Stimulated activated CD8-positive, alpha-beta memory T cell treated with anti-CD3 and anti-CD28 coated beads, Interleukin-2, amount 100 ng/mL, for 48 hours (primary cell): Measurements from ENCODE around the gene CT45A7.
"Not testable (repeated sequence)": the region's sequence is repeated elsewhere in the genome, so short reads cannot be mapped to it uniquely, and the experiment has no call there.

Experiments
- DNase-seq, 2 donors: peaks; one replicate each; pipeline ENCODE4 v3.0.0-alpha.2; 2020; ENCODE audit warnings: low read depth in 2 of 2

CT45A7 gene, protein sequence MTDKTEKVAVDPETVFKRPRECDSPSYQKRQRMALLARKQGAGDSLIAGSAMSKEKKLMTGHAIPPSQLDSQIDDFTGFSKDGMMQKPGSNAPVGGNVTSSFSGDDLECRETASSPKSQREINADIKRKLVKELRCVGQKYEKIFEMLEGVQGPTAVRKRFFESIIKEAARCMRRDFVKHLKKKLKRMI

DNA sequence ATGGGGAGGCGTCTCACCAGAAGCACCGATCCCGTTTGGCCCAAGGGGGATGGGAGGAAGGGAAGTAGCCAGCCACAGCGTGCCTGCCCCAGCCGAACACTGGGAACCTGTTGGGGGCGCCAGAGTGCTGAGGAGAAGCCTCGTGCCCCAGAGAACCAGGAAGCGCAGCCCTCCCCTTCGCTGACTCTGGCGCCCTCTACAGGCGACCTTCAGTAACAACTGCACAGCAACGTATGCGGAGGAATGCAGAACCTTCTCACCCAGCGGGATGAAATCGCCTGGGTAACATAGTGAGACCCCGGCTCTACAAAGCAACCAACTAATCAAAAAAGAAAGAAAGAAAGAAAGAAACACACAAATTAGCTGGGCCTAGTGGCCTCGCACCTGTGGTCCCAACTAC is at the start of gene CT45A7:
TSS of gene CT45A7 (minus strand) at position 101 of the 400 bp plus-strand sequence. CDS start 3,747 bp downstream, outside the sequence.
- not testable (repeated sequence) for DNase-seq

DNA sequence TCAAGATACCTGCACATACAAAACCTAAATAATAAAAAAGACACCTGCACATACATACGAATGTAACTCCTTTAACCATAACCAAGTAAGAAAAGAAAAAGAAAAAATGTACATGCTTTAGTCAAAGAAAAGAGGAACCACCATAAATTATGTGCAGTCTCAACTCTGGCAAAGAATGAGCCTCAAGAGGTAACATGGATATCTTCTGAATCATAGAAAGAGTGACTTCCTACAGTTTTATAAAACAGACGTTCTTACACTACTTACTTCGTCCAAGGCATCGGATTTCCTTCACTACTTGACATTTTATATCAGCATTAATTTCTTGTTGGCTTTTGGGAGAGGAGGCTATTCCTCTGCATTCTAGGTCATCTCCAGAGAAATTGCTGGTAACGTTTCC is 45.7 kb upstream of the CT45A7 start:
- not testable (repeated sequence) for DNase-seq

DNA sequence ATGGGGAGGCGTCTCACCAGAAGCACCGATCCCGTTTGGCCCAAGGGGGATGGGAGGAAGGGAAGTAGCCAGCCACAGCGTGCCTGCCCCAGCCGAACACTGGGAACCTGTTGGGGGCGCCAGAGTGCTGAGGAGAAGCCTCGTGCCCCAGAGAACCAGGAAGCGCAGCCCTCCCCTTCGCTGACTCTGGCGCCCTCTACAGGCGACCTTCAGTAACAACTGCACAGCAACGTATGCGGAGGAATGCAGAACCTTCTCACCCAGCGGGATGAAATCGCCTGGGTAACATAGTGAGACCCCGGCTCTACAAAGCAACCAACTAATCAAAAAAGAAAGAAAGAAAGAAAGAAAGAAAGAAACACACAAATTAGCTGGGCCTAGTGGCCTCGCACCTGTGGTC is 34.6 kb upstream of the CT45A7 start, which contains the start of gene CT45A9:
TSS of gene CT45A9 (minus strand) at position 101 of the 400 bp plus-strand sequence. CDS start 3,751 bp downstream, outside the sequence.
- DNase-seq = not testable (repeated sequence)

DNA sequence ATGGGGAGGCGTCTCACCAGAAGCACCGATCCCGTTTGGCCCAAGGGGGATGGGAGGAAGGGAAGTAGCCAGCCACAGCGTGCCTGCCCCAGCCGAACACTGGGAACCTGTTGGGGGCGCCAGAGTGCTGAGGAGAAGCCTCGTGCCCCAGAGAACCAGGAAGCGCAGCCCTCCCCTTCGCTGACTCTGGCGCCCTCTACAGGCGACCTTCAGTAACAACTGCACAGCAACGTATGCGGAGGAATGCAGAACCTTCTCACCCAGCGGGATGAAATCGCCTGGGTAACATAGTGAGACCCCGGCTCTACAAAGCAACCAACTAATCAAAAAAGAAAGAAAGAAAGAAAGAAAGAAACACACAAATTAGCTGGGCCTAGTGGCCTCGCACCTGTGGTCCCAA is 17.4 kb upstream of the CT45A7 start, which contains the start of gene CT45A8:
TSS of gene CT45A8 (minus strand) at position 101 of the 400 bp plus-strand sequence. CDS start 3,755 bp downstream, outside the sequence.
- not testable (repeated sequence) for DNase-seq

DNA sequence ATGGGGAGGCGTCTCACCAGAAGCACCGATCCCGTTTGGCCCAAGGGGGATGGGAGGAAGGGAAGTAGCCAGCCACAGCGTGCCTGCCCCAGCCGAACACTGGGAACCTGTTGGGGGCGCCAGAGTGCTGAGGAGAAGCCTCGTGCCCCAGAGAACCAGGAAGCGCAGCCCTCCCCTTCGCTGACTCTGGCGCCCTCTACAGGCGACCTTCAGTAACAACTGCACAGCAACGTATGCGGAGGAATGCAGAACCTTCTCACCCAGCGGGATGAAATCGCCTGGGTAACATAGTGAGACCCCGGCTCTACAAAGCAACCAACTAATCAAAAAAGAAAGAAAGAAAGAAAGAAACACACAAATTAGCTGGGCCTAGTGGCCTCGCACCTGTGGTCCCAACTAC is 17.2 kb downstream of the CT45A7 start, which contains the start of gene CT45A2:
TSS of gene CT45A2 (minus strand) at position 101 of the 400 bp plus-strand sequence. CDS start 3,747 bp downstream, outside the sequence.
- not testable (repeated sequence) for DNase-seq

DNA sequence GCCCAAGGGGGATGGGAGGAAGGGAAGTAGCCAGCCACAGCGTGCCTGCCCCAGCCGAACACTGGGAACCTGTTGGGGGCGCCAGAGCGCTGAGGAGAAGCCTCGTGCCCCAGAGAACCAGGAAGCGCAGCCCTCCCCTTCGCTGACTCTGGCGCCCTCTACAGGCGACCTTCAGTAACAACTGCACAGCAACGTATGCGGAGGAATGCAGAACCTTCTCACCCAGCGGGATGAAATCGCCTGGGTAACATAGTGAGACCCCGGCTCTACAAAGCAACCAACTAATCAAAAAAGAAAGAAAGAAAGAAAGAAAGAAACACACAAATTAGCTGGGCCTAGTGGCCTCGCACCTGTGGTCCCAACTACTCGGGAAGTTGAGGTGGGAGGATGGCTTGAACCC is 34.4 kb downstream of the CT45A7 start, which contains the start of gene CT45A6:
TSS of gene CT45A6 (minus strand) at position 101 of the 400 bp plus-strand sequence. CDS start 3,794 bp downstream, outside the sequence.
- not testable (repeated sequence) for DNase-seq

DNA sequence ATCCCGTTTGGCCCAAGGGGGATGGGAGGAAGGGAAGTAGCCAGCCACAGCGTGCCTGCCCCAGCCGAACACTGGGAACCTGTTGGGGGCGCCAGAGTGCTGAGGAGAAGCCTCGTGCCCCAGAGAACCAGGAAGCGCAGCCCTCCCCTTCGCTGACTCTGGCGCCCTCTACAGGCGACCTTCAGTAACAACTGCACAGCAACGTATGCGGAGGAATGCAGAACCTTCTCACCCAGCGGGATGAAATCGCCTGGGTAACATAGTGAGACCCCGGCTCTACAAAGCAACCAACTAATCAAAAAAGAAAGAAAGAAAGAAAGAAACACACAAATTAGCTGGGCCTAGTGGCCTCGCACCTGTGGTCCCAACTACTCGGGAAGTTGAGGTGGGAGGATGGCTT is 51.7 kb downstream of the CT45A7 start, which contains the start of gene CT45A5:
TSS of gene CT45A5 (minus strand) at position 101 of the 400 bp plus-strand sequence. CDS start 3,774 bp downstream, outside the sequence.
- not testable (repeated sequence) for DNase-seq
